ENCODE data around the gene P2RY2. TPM values are rescaled to one million over a fixed set of nuclear protein-coding genes. Genes with fewer than 3 reads are reported as not detected.

Gene P2RY2
- total and polyA plus RNA-seq, 4 donors, result 1.8 to 3.7 (median 2.2) TPM

DNA sequence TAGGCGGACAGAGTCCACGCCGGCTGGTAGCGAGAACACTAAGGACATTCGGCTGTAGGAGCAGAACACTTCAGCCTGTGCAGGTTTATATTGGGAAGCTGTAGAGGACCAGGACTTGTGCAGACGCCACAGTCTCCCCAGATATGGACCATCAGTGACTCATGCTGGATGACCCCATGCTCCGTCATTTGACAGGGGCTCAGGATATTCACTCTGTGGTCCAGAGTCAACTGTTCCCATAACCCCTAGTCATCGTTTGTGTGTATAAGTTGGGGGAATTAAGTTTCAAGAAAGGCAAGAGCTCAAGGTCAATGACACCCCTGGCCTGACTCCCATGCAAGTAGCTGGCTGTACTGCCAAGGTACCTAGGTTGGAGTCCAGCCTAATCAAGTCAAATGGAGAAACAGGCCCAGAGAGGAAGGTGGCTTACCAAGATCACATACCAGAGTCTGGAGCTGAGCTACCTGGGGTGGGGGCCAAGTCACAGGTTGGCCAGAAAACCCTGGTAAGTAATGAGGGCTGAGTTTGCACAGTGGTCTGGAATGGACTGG is 17.2 kb downstream of the P2RY2 start:
- TF ChIP-seq, protein P1, sequence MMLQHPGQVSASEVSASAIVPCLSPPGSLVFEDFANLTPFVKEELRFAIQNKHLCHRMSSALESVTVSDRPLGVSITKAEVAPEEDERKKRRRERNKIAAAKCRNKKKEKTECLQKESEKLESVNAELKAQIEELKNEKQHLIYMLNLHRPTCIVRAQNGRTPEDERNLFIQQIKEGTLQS (IDR thresholded peaks at IDR 0.05), result no peak
- TF ChIP-seq HNF4A (conservative IDR thresholded peaks at IDR 0.05), result peak in 1 of 2 donors; percentile 7
- Histone ChIP-seq H3K27me3 (ENCODE audit: control insufficient read depth in 4 of 4, insufficient read depth in 4 of 4, low read length in 3 of 4) (no peaks in the 10 kb centered on the region), H3K27ac (ENCODE audit: low read depth in 1 of 2, low read length in 2 of 2) (no peak overlapping the region), H3K4me3 (ENCODE audit: low read depth in 1 of 3, low read length in 3 of 3) (no peak overlapping the region), H3K9ac (ENCODE audit: low read depth in 1 of 2, low read length in 2 of 2) (no peak overlapping the region), H3K4me1 (ENCODE audit: control insufficient read depth in 4 of 4, insufficient read depth in 4 of 4, low read length in 3 of 4) (peaks cover 2 to 27% (median 17%) of the 10 kb centered on the region in 4 donors), H3K9me3 (ENCODE audit: control insufficient read depth in 4 of 4, low read length in 3 of 4) (no peaks in the 10 kb centered on the region), H3K36me3 (ENCODE audit: control insufficient read depth in 4 of 4, insufficient read depth in 3 of 4, low read depth in 1 of 4, low read length in 3 of 4) (no peaks in the 10 kb centered on the region)
- DNase-seq (ENCODE audit: low spot score), result no peak
- WGBS, result 83% methylated on average over 8 of the region's 8 CpGs

DNA sequence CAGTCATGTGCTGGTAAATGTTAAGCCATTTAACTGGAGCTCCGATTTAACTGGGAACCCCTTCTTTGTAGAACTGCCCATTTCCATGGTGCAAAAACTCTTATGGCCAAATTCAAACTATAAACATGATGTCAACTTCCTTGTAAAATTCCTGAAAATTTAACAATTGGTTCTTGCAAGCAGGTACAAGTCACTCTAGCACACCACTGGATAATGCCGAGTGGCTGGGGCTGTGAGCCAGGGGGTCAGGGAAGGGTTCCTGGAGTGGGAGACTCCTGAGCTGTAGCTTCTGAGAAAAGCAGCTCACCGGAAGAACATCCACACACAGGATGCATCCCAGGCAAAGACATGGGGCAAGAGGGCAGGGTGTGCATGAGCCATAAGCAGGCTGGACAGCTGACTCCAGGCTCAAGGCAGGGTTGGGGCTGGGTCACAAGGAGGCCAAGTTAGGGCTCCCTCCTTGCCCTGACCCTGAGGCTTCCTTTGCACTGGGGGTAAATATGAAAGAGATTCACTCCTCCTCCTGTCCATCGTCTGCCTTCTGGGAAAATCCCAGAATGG is 18.2 kb downstream of the P2RY2 start:
- Histone ChIP-seq H3K4me1 (ENCODE audit: control insufficient read depth in 4 of 4, insufficient read depth in 4 of 4, low read length in 3 of 4) (peaks cover 2 to 27% (median 17%) of the 10 kb centered on the region in 4 donors), H3K27ac (ENCODE audit: low read depth in 1 of 2, low read length in 2 of 2) (no peak overlapping the region), H3K36me3 (ENCODE audit: control insufficient read depth in 4 of 4, insufficient read depth in 3 of 4, low read depth in 1 of 4, low read length in 3 of 4) (no peaks in the 10 kb centered on the region), H3K9me3 (ENCODE audit: control insufficient read depth in 4 of 4, low read length in 3 of 4) (no peaks in the 10 kb centered on the region), H3K9ac (ENCODE audit: low read depth in 1 of 2, low read length in 2 of 2) (no peak overlapping the region), H3K27me3 (ENCODE audit: control insufficient read depth in 4 of 4, insufficient read depth in 4 of 4, low read length in 3 of 4) (no peaks in the 10 kb centered on the region), H3K4me3 (ENCODE audit: low read depth in 1 of 3, low read length in 3 of 3) (no peak overlapping the region)
- DNase-seq (ENCODE audit: low spot score), result no peak
- 92% methylated on average over 4 of the region's 4 CpGs for WGBS
- no peak for TF ChIP-seq RXRA (IDR thresholded peaks at IDR 0.05)
- TF ChIP-seq, protein P2, sequence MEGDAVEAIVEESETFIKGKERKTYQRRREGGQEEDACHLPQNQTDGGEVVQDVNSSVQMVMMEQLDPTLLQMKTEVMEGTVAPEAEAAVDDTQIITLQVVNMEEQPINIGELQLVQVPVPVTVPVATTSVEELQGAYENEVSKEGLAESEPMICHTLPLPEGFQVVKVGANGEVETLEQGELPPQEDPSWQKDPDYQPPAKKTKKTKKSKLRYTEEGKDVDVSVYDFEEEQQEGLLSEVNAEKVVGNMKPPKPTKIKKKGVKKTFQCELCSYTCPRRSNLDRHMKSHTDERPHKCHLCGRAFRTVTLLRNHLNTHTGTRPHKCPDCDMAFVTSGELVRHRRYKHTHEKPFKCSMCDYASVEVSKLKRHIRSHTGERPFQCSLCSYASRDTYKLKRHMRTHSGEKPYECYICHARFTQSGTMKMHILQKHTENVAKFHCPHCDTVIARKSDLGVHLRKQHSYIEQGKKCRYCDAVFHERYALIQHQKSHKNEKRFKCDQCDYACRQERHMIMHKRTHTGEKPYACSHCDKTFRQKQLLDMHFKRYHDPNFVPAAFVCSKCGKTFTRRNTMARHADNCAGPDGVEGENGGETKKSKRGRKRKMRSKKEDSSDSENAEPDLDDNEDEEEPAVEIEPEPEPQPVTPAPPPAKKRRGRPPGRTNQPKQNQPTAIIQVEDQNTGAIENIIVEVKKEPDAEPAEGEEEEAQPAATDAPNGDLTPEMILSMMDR (IDR thresholded peaks at IDR 0.05; ENCODE audit: low read depth, low read length, missing input control), result no peak
- no peak for TF ChIP-seq JUND (IDR thresholded peaks at IDR 0.05)

DNA sequence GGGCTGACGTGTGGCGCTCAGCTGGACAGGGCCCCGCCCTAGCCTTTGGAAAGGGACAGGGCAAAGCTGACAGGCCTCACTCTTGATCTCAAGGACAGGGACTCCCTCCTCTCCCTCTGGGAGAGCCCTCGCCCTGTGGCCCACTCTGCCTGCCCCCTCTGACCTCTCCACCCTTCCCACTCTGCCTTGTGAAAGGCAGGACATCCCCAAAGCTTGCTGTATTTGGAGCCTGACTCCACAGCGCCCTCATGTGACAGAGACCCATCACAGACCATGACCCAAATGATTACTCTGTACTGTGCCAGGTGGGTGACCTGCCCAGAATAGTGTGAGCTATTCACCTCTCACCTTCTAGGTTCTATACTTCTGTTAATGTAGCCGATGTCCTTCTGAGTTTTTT is 18.8 kb downstream of the P2RY2 start:
- H3K9ac ChIP-seq (ENCODE audit: low read depth in 1 of 2, low read length in 2 of 2), result no peak overlapping the region
- no peak overlapping the region for H3K4me3 ChIP-seq (ENCODE audit: low read depth in 1 of 3, low read length in 3 of 3)
- peak; percentile 60 for DNase-seq (ENCODE audit: low spot score)
- no peak for TF ChIP-seq HNF4G (IDR thresholded peaks at IDR 0.05)
- TF ChIP-seq, protein P2 (IDR thresholded peaks at IDR 0.05; ENCODE audit: low read depth, low read length, missing input control), result peak; percentile 51
- TF ChIP-seq NR2F2 (IDR thresholded peaks at IDR 0.05), result no peak
- TF ChIP-seq JUND (IDR thresholded peaks at IDR 0.05), result no peak
- peak; percentile 71 to 82 for TF ChIP-seq RAD21 (IDR thresholded peaks at IDR 0.05)
- TF ChIP-seq, protein P3, sequence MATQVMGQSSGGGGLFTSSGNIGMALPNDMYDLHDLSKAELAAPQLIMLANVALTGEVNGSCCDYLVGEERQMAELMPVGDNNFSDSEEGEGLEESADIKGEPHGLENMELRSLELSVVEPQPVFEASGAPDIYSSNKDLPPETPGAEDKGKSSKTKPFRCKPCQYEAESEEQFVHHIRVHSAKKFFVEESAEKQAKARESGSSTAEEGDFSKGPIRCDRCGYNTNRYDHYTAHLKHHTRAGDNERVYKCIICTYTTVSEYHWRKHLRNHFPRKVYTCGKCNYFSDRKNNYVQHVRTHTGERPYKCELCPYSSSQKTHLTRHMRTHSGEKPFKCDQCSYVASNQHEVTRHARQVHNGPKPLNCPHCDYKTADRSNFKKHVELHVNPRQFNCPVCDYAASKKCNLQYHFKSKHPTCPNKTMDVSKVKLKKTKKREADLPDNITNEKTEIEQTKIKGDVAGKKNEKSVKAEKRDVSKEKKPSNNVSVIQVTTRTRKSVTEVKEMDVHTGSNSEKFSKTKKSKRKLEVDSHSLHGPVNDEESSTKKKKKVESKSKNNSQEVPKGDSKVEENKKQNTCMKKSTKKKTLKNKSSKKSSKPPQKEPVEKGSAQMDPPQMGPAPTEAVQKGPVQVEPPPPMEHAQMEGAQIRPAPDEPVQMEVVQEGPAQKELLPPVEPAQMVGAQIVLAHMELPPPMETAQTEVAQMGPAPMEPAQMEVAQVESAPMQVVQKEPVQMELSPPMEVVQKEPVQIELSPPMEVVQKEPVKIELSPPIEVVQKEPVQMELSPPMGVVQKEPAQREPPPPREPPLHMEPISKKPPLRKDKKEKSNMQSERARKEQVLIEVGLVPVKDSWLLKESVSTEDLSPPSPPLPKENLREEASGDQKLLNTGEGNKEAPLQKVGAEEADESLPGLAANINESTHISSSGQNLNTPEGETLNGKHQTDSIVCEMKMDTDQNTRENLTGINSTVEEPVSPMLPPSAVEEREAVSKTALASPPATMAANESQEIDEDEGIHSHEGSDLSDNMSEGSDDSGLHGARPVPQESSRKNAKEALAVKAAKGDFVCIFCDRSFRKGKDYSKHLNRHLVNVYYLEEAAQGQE (IDR thresholded peaks at IDR 0.05), result no peak
- TF ChIP-seq YY1 (IDR thresholded peaks at IDR 0.05), result no peak
- TF ChIP-seq SP1 (IDR thresholded peaks at IDR 0.05), result no peak
- TF ChIP-seq, protein P4, sequence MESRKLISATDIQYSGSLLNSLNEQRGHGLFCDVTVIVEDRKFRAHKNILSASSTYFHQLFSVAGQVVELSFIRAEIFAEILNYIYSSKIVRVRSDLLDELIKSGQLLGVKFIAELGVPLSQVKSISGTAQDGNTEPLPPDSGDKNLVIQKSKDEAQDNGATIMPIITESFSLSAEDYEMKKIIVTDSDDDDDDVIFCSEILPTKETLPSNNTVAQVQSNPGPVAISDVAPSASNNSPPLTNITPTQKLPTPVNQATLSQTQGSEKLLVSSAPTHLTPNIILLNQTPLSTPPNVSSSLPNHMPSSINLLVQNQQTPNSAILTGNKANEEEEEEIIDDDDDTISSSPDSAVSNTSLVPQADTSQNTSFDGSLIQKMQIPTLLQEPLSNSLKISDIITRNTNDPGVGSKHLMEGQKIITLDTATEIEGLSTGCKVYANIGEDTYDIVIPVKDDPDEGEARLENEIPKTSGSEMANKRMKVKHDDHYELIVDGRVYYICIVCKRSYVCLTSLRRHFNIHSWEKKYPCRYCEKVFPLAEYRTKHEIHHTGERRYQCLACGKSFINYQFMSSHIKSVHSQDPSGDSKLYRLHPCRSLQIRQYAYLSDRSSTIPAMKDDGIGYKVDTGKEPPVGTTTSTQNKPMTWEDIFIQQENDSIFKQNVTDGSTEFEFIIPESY (IDR thresholded peaks at IDR 0.05), result no peak
- TF ChIP-seq HNF4A (conservative IDR thresholded peaks at IDR 0.05), result no peak
- no peak for TF ChIP-seq TAF1 (conservative IDR thresholded peaks at IDR 0.05)
- TF ChIP-seq RXRA (IDR thresholded peaks at IDR 0.05), result no peak
- no peak for TF ChIP-seq EGR1 (IDR thresholded peaks at IDR 0.05; ENCODE audit: low read depth in 2 of 2)
- H3K9me3 ChIP-seq (ENCODE audit: control insufficient read depth in 4 of 4, low read length in 3 of 4), result no peaks in the 10 kb centered on the region
- H3K36me3 ChIP-seq (ENCODE audit: control insufficient read depth in 4 of 4, insufficient read depth in 3 of 4, low read depth in 1 of 4, low read length in 3 of 4), result no peaks in the 10 kb centered on the region
- no peak overlapping the region for H3K27ac ChIP-seq (ENCODE audit: low read depth in 1 of 2, low read length in 2 of 2)
- 68% methylated on average over 6 of the region's 6 CpGs for WGBS
- peaks cover 2 to 27% (median 17%) of the 10 kb centered on the region in 4 donors for H3K4me1 ChIP-seq (ENCODE audit: control insufficient read depth in 4 of 4, insufficient read depth in 4 of 4, low read length in 3 of 4)
- H3K27me3 ChIP-seq (ENCODE audit: control insufficient read depth in 4 of 4, insufficient read depth in 4 of 4, low read length in 3 of 4), result no peaks in the 10 kb centered on the region

Data from liver (tissue), 9 donors.